D341Med (cell line): ENCODE results near the gene LRMDA.

Experiments used
- DNase-seq: peaks from one replicate; pipeline ENCODE4 v3.0.0; 2012; ENCODE audit warnings: low spot score

Gene LRMDA

GRCh38 chr10:76305930-76306615 is 874.6 kb downstream of the LRMDA start:
- DNase-seq: no peak

GRCh38 chr10:76306856-76307255 is 875.4 kb downstream of the LRMDA start:
- DNase-seq: no peak

- DNase-seq: no peak
Observed at GRCh38 chr10:76309070-76309469, 877.6 kb downstream of the LRMDA start.

GRCh38 chr10:76309741-76310587 is 878.5 kb downstream of the LRMDA start:
- no peak for DNase-seq

- no peak for DNase-seq
Observed at GRCh38 chr10:76310588-76311080, 879.2 kb downstream of the LRMDA start.

GRCh38 chr10:76311752-76312636 is 880.6 kb downstream of the LRMDA start:
- no peak for DNase-seq

GRCh38 chr10:76315240-76315639 is 883.8 kb downstream of the LRMDA start:
- no peak for DNase-seq

GRCh38 chr10:76316234-76316633 is 884.8 kb downstream of the LRMDA start:
- DNase-seq: no peak

GRCh38 chr10:76317078-76317477 is 885.7 kb downstream of the LRMDA start:
- no peak for DNase-seq

GRCh38 chr10:76318211-76318610 is 886.8 kb downstream of the LRMDA start:
- no peak for DNase-seq

- no peak for DNase-seq
Observed at GRCh38 chr10:76319661-76320060, 888.2 kb downstream of the LRMDA start.

- DNase-seq: no peak
Observed at GRCh38 chr10:76324283-76324682, 892.9 kb downstream of the LRMDA start.

GRCh38 chr10:76327441-76327840 is 896.0 kb downstream of the LRMDA start:
- no peak for DNase-seq

GRCh38 chr10:76328348-76328747 is 896.9 kb downstream of the LRMDA start:
- DNase-seq: no peak

- no peak for DNase-seq
Observed at GRCh38 chr10:76329891-76330575, 898.6 kb downstream of the LRMDA start.

- DNase-seq: no peak
Observed at GRCh38 chr10:76331742-76332141, 900.3 kb downstream of the LRMDA start.

- no peak for DNase-seq
Observed at GRCh38 chr10:76333326-76333725, 901.9 kb downstream of the LRMDA start.

GRCh38 chr10:76333796-76334195 is 902.4 kb downstream of the LRMDA start:
- DNase-seq: no peak

GRCh38 chr10:76334255-76334654 is 902.8 kb downstream of the LRMDA start:
- DNase-seq: no peak

- DNase-seq: no peak
Observed at GRCh38 chr10:76336213-76336963, 905.0 kb downstream of the LRMDA start.

GRCh38 chr10:76337641-76338040 is 906.2 kb downstream of the LRMDA start:
- no peak for DNase-seq
